COLO668 (cell line): ENCODE measurements around the gene EIF4B.

ENCODE experiments used
- DNase-seq: peaks from one replicate; lab custom pipeline; 2025; ENCODE audit not compliant: unreplicated experiment; lab: John Stamatoyannopoulos, UW

The EIF4B gene

GRCh38 chr12:53057816-53058500 is 51.7 kb downstream of the EIF4B start:
- peak; percentile 24 for DNase-seq

- no peak for DNase-seq
These were observed 52.6 kb downstream of the EIF4B start for GRCh38 chr12:53058674-53059433.

GRCh38 chr12:53059434-53060063 is 53.3 kb downstream of the EIF4B start:
- no peak for DNase-seq

- DNase-seq = no peak
These were observed 53.9 kb downstream of the EIF4B start for GRCh38 chr12:53060064-53060720.

GRCh38 chr12:53060721-53061276 is 54.5 kb downstream of the EIF4B start:
- peak; percentile 75 for DNase-seq

- peak; percentile 84 for DNase-seq
These were observed 55.3 kb downstream of the EIF4B start for GRCh38 chr12:53061404-53062010.

- DNase-seq = no peak
These were observed 56.0 kb downstream of the EIF4B start for GRCh38 chr12:53062011-53062961.

- DNase-seq = no peak
These were observed 56.9 kb downstream of the EIF4B start for GRCh38 chr12:53062977-53063707.

GRCh38 chr12:53063708-53064612 is 57.7 kb downstream of the EIF4B start:
- DNase-seq = peak; percentile 9

GRCh38 chr12:53064613-53065436 is 58.6 kb downstream of the EIF4B start:
- DNase-seq = no peak

- DNase-seq = no peak
These were observed 59.2 kb downstream of the EIF4B start for GRCh38 chr12:53065470-53065869.

GRCh38 chr12:53065975-53066931 is 60.0 kb downstream of the EIF4B start:
- DNase-seq = peak; percentile 69

- no peak for DNase-seq
These were observed 61.1 kb downstream of the EIF4B start for GRCh38 chr12:53067074-53067992.

- no peak for DNase-seq
These were observed 61.9 kb downstream of the EIF4B start for GRCh38 chr12:53067993-53068770.
